GM12872 (cell line): ENCODE data around the gene KCNJ9.

Source experiments
- CTCF ChIP-seq: IDR thresholded peaks from 3 replicates; pipeline ENCODE4 v1.5.1; 2011; ENCODE audit warnings: low read depth, mild to moderate bottlenecking, low read length, moderate library complexity; ENCODE audit not compliant: insufficient read depth

Gene KCNJ9

GRCh38 chr1:160114085-160114484 is 32.7 kb downstream of the KCNJ9 start:
- TF ChIP-seq CTCF = no peak

- no peak for TF ChIP-seq CTCF
These were observed 34.4 kb downstream of the KCNJ9 start, which contains the start of gene ATP1A2 for GRCh38 chr1:160115545-160116282. Gene ATP1A2 (plus strand): TSS chr1:160115759. CDS start chr1:160115862, 103 bp downstream.

GRCh38 chr1:160116283-160117147 is 35.2 kb downstream of the KCNJ9 start:
- TF ChIP-seq CTCF = no peak

GRCh38 chr1:160117300-160117699 is 36.0 kb downstream of the KCNJ9 start:
- TF ChIP-seq CTCF = no peak

- no peak for TF ChIP-seq CTCF
These were observed 36.4 kb downstream of the KCNJ9 start for GRCh38 chr1:160117709-160118183.

GRCh38 chr1:160118928-160119327 is 37.6 kb downstream of the KCNJ9 start:
- TF ChIP-seq CTCF = no peak

GRCh38 chr1:160120797-160121196 is 39.5 kb downstream of the KCNJ9 start:
- no peak for TF ChIP-seq CTCF
